Fibroblast of mammary gland (primary cell): ENCODE data around the gene MOB3A.
"Not testable (repeated sequence)": the region's sequence is repeated elsewhere in the genome, so short reads cannot be mapped to it uniquely, and the experiment has no call there.

Experiments used
- DNase-seq: peaks from one replicate; pipeline ENCODE4 v3.0.0-alpha.2; 2010; ENCODE audit warnings: low read depth
- H3K4me3 ChIP-seq: 2 replicates; pipeline ENCODE4 v1.5.1; 2011; ENCODE audit warnings: low read depth, mild to moderate bottlenecking, low read length, moderate library complexity; ENCODE audit not compliant: control insufficient read depth
- CTCF ChIP-seq: conservative IDR thresholded peaks from 2 replicates; pipeline ENCODE4 v1.5.1; 2011; ENCODE audit warnings: low read depth, low read length, inconsistent platforms; ENCODE audit not compliant: control insufficient read depth, insufficient read depth

The MOB3A gene

GRCh38 chr19:2138061-2138728, 42.1 kb upstream of the MOB3A start:
- no peak for DNase-seq
- no peak for TF ChIP-seq CTCF
- no peak overlapping the region for H3K4me3 ChIP-seq

GRCh38 chr19:2136796-2137195, 40.7 kb upstream of the MOB3A start:
- no peak for TF ChIP-seq CTCF
- DNase-seq, result no peak
- no peak overlapping the region for H3K4me3 ChIP-seq

GRCh38 chr19:2135474-2136402, 39.6 kb upstream of the MOB3A start:
- H3K4me3 ChIP-seq, result no peak overlapping the region
- no peak for TF ChIP-seq CTCF
- no peak for DNase-seq

- no peak overlapping the region for H3K4me3 ChIP-seq
- no peak for DNase-seq
- no peak for TF ChIP-seq CTCF
Observed at GRCh38 chr19:2132731-2133490, 36.8 kb upstream of the MOB3A start.

GRCh38 chr19:2132191-2132590, 36.1 kb upstream of the MOB3A start:
- H3K4me3 ChIP-seq, result no peak overlapping the region
- TF ChIP-seq CTCF, result no peak
- DNase-seq, result no peak

GRCh38 chr19:2131012-2131975, 35.2 kb upstream of the MOB3A start:
- not testable (repeated sequence) for H3K4me3 ChIP-seq

More at GRCh38 chr19:2131012-2131975, 35.2 kb upstream of the MOB3A start:
- DNase-seq, result not testable (repeated sequence)
